Stimulated activated CD4-positive, alpha-beta T cell treated with anti-CD3 and anti-CD28 coated beads, TNF-alpha, amount 100 ng/mL, for 48 hours (primary cell): ENCODE measurements around the gene IRAK1.

Experiments used
- DNase-seq, 3 donors: peaks; one replicate each; pipeline ENCODE4 v3.0.0-alpha.2; 2020; ENCODE audit warnings: low read depth in 3 of 3

The IRAK1 gene

GRCh38 chrX:154040863-154041262 is 21.2 kb upstream of the IRAK1 start:
- DNase-seq = no peak

DNA sequence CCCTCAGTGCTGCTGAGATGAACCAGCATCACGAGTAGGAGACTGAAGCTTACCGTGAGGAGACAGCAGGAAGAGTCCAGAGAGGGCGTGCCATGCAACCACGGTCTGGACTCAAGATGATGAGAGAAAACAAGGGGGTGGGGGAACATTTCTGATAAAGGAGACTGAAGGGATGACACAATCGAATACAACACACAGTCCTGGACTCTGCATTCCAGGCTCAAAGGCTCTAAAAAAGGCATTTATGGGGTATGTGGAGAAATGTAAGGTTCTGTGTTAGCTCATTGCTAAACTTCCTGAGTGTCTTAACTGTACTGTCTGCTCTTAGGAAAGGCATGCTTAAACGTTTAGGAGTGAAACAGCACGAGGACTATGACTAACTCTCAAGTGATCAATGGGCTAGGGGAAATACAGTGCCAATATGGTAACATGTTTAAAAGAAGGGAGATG is 20.6 kb upstream of the IRAK1 start:
- no peak for DNase-seq

GRCh38 chrX:154039577-154039976 is 19.9 kb upstream of the IRAK1 start:
- DNase-seq = no peak

GRCh38 chrX:154038656-154039055 is 19.0 kb upstream of the IRAK1 start:
- DNase-seq = no peak

- DNase-seq = no peak
Observed at GRCh38 chrX:154037754-154038153, 18.1 kb upstream of the IRAK1 start.

- DNase-seq = no peak
Observed at GRCh38 chrX:154036513-154036912, 16.8 kb upstream of the IRAK1 start.

- no peak for DNase-seq
Observed at GRCh38 chrX:154033848-154034247, 14.1 kb upstream of the IRAK1 start.

DNA sequence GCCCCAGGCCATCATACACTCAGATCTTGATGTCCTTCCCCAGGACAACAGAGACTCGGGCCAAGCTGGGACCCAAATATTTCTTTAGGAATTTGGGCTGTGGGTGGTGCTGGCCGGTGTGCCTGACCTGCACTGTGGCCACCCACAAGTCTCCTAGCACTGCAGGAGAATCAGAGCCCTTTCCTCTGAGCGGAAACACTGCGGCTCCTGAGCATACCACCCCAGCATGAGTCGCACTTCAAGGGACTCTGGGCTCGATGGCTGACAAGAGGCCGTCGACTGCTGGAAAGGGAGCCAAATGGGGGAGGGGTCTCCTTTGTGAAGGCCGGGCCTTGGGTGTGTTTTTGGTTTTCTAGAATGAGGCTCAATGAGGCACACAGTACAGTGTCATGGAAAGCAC is 13.0 kb upstream of the IRAK1 start:
- no peak for DNase-seq

GRCh38 chrX:154032160-154032559 is 12.5 kb upstream of the IRAK1 start:
- no peak for DNase-seq

- no peak for DNase-seq
Observed at GRCh38 chrX:154030715-154031305, 11.1 kb upstream of the IRAK1 start.

- DNase-seq = no peak
Observed at GRCh38 chrX:154030266-154030665, 10.6 kb upstream of the IRAK1 start.

GRCh38 chrX:154029439-154029838 is 9.7 kb upstream of the IRAK1 start:
- no peak for DNase-seq

DNA sequence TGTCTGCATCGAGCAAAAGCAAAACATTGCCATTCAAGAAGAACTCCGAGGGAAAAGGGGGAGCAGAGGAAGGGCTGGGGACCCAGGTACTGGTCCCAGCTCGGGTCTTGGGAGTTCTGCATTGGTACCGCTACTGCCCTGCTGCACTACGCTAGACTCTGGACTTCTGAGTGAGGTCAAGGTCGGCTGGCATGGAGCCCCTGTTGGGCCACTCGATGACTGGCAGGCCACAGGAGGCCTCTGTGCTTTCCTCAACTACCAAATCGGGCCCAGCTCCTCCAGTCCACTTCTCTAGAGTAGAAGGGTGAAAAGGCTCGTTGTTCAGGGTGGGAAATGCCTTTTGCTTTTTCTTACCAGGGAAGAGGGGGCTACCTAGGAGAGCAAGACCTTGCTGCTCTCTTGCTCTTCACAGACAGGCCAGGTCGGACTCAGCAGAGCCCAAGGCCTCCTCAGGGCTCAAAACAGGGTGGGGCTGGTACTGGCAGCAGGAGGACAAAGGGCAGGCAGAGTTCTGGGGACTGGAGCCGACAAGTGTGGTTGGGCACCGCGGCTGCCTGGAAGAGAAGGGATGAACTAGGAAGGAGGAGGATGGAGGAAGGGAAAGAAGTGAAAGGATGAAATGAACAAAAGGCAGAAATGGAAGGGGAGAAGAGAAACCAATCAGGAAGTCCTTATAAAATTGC is 8.9 kb upstream of the IRAK1 start:
- DNase-seq = no peak

DNA sequence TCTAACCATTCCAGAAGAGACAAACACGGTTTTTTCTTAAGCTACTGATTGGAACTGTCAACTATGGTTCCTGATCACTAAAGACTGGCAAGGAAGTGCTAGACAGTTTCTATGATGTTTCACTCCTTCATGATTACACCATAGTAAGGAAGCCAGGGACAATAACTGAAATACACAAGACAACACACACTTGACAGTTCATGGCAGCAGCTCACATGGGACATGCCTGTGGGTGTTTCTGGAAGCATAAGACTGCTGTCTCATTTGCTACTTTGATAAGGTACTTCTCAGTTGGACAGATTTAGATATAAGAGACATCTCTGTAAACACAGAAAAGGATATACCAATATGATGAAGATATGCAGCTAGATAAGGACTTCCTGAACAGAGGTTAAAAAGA is 8.3 kb upstream of the IRAK1 start:
- DNase-seq = no peak

- DNase-seq = no peak
Observed at GRCh38 chrX:154027022-154027402, 7.3 kb upstream of the IRAK1 start.

DNA sequence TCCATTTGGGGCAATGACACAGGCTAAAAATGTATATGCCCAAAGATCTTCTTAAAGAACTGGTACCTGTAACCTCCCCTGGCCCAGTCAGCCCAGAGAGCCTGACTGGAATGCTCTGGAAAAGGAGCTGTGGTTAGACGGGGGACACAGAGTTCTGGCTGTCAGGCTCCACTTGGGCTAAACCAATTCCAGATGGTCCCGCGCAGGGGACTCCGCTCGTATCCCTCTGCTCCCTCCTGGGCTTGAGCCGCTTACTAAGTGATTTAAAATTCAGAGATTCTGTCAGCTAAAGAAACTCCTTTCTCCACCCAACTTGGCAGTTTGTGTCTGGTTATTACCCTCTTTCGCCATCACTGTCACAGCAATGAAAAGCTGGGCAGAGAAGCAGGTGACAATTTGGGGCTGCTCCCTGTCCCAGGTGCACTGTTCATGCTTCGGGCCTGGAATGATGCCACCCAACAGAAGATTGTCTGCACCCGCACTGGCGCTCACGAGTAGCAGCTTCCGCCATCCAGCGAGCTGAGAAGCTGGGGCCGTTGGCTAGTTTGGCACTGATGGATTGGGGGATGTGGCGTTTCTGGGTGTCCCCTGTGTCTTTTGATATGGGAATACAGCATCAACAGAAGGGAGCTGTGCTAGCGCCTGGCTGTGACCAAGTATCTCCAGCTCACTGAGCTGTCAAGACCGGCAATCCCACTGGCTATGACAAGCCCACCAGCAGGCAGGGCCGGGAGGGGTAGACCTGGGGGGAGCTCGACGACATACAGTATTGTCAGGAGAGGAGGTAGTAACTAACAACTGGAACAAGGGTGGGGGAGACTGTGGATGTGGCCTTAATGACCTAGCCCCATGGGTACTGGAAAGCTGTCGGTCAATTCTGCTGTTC is 6.7 kb upstream of the IRAK1 start:
- DNase-seq = no peak

DNA sequence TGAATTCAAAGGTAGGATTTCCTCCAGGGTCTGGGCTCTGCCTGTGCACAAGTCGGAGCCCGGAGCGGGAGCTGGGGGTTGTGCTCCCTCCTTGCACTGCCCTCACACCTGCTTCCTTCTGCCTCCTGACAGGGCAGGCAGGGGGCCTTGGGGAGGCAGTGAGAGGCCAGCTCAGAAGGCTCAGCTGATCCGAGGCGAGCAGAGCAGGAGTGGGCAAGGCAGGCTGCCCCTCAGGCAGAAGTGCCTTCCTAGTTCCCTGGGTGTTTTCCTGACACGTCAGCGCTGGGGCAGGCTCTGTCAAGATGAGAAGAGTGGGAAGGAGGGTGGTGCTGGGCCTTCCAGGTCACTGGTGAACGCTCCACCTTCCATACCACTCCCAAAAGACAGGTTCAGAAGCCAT is 5.5 kb upstream of the IRAK1 start:
- no peak for DNase-seq

DNA sequence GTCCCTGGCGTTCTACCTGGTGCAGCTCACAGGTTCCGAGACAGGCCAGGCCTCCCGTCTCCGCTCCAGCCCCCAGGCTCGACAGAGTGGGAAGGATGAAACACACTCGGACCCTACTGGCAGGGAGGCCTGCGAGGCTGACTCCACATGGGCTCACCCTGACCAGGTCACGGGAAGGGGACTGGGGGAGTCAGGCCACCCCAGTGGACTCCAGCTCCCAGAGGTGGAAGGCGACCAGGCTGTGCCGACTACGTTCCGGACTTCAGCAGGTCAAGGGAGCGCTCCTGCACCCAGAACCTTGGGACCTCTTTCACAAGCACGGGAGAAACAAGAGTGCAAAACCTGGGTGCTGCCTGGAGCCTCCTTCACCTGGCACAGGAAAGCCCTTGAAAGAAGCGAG is 4.6 kb upstream of the IRAK1 start:
- DNase-seq = no peak

DNA sequence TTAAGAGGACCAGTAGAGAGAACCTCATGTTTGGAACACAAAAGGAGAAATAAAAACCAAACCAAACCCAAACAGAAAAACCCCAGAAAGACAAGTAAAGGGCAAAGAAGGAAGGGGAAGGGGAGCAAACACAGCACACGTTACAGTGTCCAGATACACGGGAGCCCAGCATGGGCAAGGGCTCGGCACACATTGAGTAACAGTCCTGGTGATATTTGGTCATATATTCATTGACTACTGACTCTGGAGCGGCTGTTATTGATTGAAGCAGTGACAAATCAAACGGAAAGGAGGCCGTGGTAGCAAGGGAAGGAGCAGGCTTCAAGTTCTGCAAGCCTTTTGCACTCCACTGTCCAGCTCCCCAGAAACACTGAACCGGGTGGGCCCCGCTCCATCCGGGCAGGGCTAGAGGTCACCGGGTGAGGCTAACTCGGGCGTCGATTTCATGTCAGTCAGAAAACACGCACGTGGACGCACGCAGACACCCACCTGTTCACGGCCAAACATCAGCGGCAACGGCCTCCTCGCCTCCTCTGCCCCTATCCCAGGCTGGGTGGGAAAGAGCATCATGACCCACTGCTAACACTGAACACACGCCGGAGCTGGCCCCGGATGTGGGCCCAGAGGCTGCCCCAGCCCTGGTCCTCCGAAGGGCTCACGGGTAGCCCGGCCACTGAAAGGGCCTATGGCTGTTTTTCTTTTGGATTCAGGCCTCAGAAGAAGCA is 3.7 kb upstream of the IRAK1 start:
- DNase-seq = no peak

DNA sequence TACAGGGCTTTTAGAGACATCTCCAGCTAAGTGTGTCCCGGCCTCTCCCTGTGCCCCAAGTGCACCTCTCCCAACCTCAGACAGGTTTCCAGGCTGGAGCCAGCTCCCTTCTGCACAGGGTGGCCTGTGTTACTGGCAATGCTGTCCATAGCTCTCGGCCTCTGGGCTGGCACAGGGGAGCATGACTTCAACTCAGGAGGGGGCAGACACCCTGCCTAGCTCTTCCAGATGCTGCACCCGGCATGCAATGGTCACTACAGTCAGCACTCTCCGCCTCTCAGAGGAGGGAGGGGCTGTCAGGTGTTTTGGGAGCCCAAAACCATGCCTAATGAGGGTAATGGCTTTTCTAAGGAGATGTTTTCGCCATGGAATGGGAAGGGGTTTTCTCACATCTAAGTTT is 2.4 kb upstream of the IRAK1 start:
- no peak for DNase-seq

GRCh38 chrX:154021131-154021611 is 1.5 kb upstream of the IRAK1 start:
- no peak for DNase-seq

GRCh38 chrX:154020536-154021115 is 924 bp upstream of the IRAK1 start:
- no peak for DNase-seq
